C4-2B (cell line): Measurements from ENCODE around the gene NKAP.
A peak's percentile ranks its signal among the peaks of the same experiment; 100 is the strongest.

Experiments
- CTCF ChIP-seq: fragments of 450-650 bp; conservative IDR thresholded peaks from 2 replicates; pipeline ENCODE4 v1.5.1; 2017; ENCODE audit warnings: mild to moderate bottlenecking
- ZFX ChIP-seq: fragments of 450-650 bp; IDR thresholded peaks from 2 replicates; pipeline ENCODE4 v1.6.1; 2017

GRCh38 chrX:119887721-119888425 is 55.7 kb downstream of the NKAP start:
- TF ChIP-seq CTCF (peak; percentile 66), ZFX (no peak)
